ENCODE results near the gene MS4A4A.

- TF ChIP-seq EP300 (conservative IDR thresholded peaks at IDR 0.05; ENCODE audit: poor library complexity, severe bottlenecking) = no peak
- TF ChIP-seq MXI1 (conservative IDR thresholded peaks at IDR 0.05; ENCODE audit: poor library complexity, severe bottlenecking) = no peak
- no peak for TF ChIP-seq POLR2AphosphoS5 (IDR thresholded peaks at IDR 0.05)
- TF ChIP-seq, protein P1, sequence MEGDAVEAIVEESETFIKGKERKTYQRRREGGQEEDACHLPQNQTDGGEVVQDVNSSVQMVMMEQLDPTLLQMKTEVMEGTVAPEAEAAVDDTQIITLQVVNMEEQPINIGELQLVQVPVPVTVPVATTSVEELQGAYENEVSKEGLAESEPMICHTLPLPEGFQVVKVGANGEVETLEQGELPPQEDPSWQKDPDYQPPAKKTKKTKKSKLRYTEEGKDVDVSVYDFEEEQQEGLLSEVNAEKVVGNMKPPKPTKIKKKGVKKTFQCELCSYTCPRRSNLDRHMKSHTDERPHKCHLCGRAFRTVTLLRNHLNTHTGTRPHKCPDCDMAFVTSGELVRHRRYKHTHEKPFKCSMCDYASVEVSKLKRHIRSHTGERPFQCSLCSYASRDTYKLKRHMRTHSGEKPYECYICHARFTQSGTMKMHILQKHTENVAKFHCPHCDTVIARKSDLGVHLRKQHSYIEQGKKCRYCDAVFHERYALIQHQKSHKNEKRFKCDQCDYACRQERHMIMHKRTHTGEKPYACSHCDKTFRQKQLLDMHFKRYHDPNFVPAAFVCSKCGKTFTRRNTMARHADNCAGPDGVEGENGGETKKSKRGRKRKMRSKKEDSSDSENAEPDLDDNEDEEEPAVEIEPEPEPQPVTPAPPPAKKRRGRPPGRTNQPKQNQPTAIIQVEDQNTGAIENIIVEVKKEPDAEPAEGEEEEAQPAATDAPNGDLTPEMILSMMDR (IDR thresholded peaks at IDR 0.05; ENCODE audit: poor library complexity, severe bottlenecking) = no peak
- TF ChIP-seq EZH2 (IDR thresholded peaks at IDR 0.05; ENCODE audit: borderline replicate concordance, insufficient read depth, low read length, poor library complexity, severe bottlenecking) = no peak
- TF ChIP-seq REST (IDR thresholded peaks at IDR 0.05; ENCODE audit: borderline replicate concordance) = no peak
- no peak for TF ChIP-seq RAD21 (conservative IDR thresholded peaks at IDR 0.05)
- TF ChIP-seq TAF1 (IDR thresholded peaks at IDR 0.05; ENCODE audit: low read depth) = no peak
- no peak for TF ChIP-seq SMC3 (conservative IDR thresholded peaks at IDR 0.05; ENCODE audit: poor library complexity)
Observed at GRCh38 chr11:60328460-60328859, 48.0 kb downstream of the MS4A4A start.
